ENCODE measurements around the gene COPS2. TPM values are rescaled to one million over a fixed set of nuclear protein-coding genes. Genes with fewer than 3 reads are reported as not detected.
A peak's percentile ranks its signal among the peaks of the same experiment; 100 is the strongest.
"Not testable (repeated sequence)": the region's sequence is repeated elsewhere in the genome, so short reads cannot be mapped to it uniquely, and the experiment has no call there.

Gene COPS2
- total RNA-seq, 2 experiments from 2014 or later: 131 to 136 TPM

DNA sequence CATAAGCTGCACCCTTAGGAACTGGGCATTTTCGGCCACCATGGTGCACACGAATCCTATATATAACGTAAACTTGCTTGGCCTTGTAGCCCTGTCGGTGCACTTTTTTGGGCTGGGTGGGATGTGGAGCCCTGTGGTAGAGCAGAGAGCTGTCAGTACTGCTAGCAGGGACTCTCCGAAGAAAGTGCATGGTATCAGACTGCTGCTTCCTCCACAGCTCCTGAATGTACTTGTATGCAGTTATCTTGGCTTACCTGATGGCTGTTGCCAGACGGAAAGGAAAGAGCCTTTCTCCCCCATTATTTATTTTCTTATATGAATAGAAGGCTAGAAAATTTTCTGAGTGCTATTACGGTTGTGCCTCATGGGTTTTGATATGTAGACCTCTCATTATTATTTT is 23.1 kb upstream of the COPS2 start:
- TF ChIP-seq, protein P1, sequence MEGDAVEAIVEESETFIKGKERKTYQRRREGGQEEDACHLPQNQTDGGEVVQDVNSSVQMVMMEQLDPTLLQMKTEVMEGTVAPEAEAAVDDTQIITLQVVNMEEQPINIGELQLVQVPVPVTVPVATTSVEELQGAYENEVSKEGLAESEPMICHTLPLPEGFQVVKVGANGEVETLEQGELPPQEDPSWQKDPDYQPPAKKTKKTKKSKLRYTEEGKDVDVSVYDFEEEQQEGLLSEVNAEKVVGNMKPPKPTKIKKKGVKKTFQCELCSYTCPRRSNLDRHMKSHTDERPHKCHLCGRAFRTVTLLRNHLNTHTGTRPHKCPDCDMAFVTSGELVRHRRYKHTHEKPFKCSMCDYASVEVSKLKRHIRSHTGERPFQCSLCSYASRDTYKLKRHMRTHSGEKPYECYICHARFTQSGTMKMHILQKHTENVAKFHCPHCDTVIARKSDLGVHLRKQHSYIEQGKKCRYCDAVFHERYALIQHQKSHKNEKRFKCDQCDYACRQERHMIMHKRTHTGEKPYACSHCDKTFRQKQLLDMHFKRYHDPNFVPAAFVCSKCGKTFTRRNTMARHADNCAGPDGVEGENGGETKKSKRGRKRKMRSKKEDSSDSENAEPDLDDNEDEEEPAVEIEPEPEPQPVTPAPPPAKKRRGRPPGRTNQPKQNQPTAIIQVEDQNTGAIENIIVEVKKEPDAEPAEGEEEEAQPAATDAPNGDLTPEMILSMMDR (IDR thresholded peaks at IDR 0.05): no peak
- Mint-ChIP-seq H3K27ac (no peak overlapping the region), H3K4me1 (ENCODE audit: low read depth) (peaks cover 26% of the 10 kb centered on the region), H3K36me3 (ENCODE audit: low read depth) (no peaks in the 10 kb centered on the region), H3K27me3 (no peaks in the 10 kb centered on the region), H3K9me3 (no peaks in the 10 kb centered on the region), H3K4me3 (no peak overlapping the region)
- Histone ChIP-seq H3K27me3 (ENCODE audit: control insufficient read depth in 1 of 2, insufficient read depth in 2 of 2, low read length in 2 of 2) (no peaks in the 10 kb centered on the region), H3K9me3 (ENCODE audit: control insufficient read depth in 1 of 2, insufficient read depth in 1 of 2, low read length in 2 of 2) (no peaks in the 10 kb centered on the region), H3K27ac (ENCODE audit: low read depth in 1 of 2, low read length in 2 of 2) (no peak overlapping the region), H3K4me1 (ENCODE audit: insufficient read depth, low read length) (no peaks in the 10 kb centered on the region), H3K4me3 (ENCODE audit: low read length) (no peak overlapping the region), H3K36me3 (ENCODE audit: insufficient read depth, low read length) (no peaks in the 10 kb centered on the region)
- POLR2A ChIA-PET: no interaction called here
- intact Hi-C loops (cut with DNase I, micrococcal nuclease): loop anchor here in 1 of 2 experiments (10.0 kb wide), 1 partner anchor 1176 kb away; the partner anchor contains the start of gene GABPB1
- CTCF ChIA-PET: no interaction called here
- ATAC-seq (ENCODE audit: poor library complexity) (no peak), DNase-seq (no peak)

DNA sequence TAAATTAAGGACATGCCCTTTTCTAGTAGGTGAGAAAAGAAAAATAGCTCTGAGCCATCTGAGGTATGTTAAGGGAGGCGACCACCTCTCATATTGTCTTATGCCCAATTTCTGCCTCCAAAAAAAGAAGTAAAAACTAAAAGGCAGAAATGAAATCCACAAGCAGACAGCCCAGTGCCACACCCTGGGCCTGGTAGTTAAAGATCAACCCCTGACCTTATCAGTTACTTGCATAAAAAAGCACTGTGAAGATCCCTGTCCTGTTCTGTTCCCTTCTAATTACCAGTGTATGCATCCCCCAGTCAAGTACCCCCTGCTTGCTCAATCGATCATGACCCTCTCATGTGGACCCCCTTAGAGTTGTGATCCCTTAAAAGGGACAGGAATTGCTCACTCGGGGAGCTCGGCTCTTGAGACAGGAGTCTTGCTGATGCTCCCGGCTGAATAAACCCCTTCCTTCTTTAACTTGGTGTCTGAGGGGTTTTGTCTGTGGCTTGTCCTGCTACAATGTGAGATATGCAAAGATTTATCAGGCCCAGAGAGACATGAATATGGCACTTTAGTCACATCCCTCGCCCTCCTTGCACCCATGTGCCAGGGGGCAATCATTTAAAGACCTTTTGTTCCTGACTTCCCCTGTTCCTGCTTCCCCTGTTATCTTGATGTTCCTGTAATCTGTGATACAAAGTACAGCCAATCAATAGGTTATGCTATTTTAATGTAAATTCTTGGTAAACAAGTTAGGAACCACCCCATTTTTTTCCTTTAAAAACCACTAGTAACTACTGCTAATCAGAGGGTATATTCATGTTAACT is 20.4 kb upstream of the COPS2 start:
- H3K27ac Mint-ChIP-seq; CTCF ChIA-PET; H3K27ac ChIP-seq (ENCODE audit: low read depth in 1 of 2, low read length in 2 of 2); POLR2A ChIA-PET; H3K27me3 ChIP-seq (ENCODE audit: control insufficient read depth in 1 of 2, insufficient read depth in 2 of 2, low read length in 2 of 2); DNase-seq; H3K9me3 ChIP-seq (ENCODE audit: control insufficient read depth in 1 of 2, insufficient read depth in 1 of 2, low read length in 2 of 2); H3K9me3 Mint-ChIP-seq; H3K4me3 Mint-ChIP-seq; H3K27me3 Mint-ChIP-seq; H3K36me3 Mint-ChIP-seq (ENCODE audit: low read depth); H3K36me3 ChIP-seq (ENCODE audit: insufficient read depth, low read length); ATAC-seq (ENCODE audit: poor library complexity); H3K4me3 ChIP-seq (ENCODE audit: low read length): not testable (repeated sequence)
- peaks cover 50% of the 10 kb centered on the region for H3K4me1 Mint-ChIP-seq (ENCODE audit: low read depth)
- intact Hi-C loops (cut with DNase I, micrococcal nuclease): loop anchor here in 1 of 2 experiments (10.0 kb wide), 1 partner anchor 1179 kb away; the partner anchor contains the start of gene GABPB1
- peaks cover 11% of the 10 kb centered on the region for H3K4me1 ChIP-seq (ENCODE audit: insufficient read depth, low read length)

DNA sequence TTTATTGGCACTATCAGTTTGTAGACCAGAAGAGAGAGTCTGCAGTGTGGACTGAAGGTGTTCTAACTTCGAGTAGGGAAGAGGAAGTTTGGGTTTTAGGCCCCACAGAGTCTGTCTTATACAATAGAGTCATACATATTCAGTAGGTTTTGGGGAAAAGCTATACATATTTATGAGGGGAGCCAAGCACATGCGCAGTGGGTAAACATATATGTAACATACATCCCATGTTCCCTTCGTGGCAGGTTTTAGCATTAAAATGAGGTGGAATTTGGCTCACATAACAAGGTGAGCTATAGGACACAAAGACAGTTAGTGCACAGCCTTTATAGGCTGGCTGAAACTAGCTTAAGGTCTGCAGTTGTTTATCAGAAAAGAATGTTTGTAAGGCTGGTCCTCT is 19.5 kb upstream of the COPS2 start:
- Histone ChIP-seq H3K36me3 (ENCODE audit: insufficient read depth, low read length) (no peaks in the 10 kb centered on the region), H3K4me1 (ENCODE audit: insufficient read depth, low read length) (peaks cover 13% of the 10 kb centered on the region), H3K27me3 (ENCODE audit: control insufficient read depth in 1 of 2, insufficient read depth in 2 of 2, low read length in 2 of 2) (no peaks in the 10 kb centered on the region), H3K9me3 (ENCODE audit: control insufficient read depth in 1 of 2, insufficient read depth in 1 of 2, low read length in 2 of 2) (no peaks in the 10 kb centered on the region), H3K4me3 (ENCODE audit: low read length) (no peak overlapping the region), H3K27ac (ENCODE audit: low read depth in 1 of 2, low read length in 2 of 2) (no peak overlapping the region)
- Mint-ChIP-seq H3K27ac (no peak overlapping the region), H3K27me3 (no peaks in the 10 kb centered on the region), H3K9me3 (no peaks in the 10 kb centered on the region), H3K4me1 (ENCODE audit: low read depth) (peaks cover 53% of the 10 kb centered on the region), H3K36me3 (ENCODE audit: low read depth) (peaks cover 9% of the 10 kb centered on the region), H3K4me3 (peak overlapping the region; percentile 3)
- DNase-seq (no peak), ATAC-seq (ENCODE audit: poor library complexity) (no peak)
- TF ChIP-seq, protein P1 (IDR thresholded peaks at IDR 0.05): no peak
- ChIA-PET POLR2A (interaction anchor here (0.6 kb wide), 1 partner anchor 19 kb away, joined by 3 read pairs; the partner anchor contains the start of gene COPS2), CTCF (interaction anchor here (0.8 kb wide), 1 partner anchor 29 kb away, joined by 3 read pairs; no protein-coding TSS in a partner anchor)
- intact Hi-C loops (cut with DNase I, micrococcal nuclease): loop anchor here (5.0 to 10.0 kb wide), 3 partner anchors 363 to 1180 kb away; partner anchors contain the start of genes CEP152 (in 1 of the 2), DTWD1 (in 1 of the 2), FAM227B (in 1 of the 2) and GABPB1 (in 1 of the 2)
